Retinal pigment epithelial cell (primary cell): ENCODE data around the gene KRTAP12-1.

ENCODE experiments used
- DNase-seq: peaks from one replicate; pipeline ENCODE4 v3.0.0-alpha.2; 2010; ENCODE audit warnings: low read depth
- H3K4me3 ChIP-seq: 2 replicates; pipeline ENCODE4 v1.5.1; 2011; ENCODE audit warnings: mild to moderate bottlenecking, low read length, control low read depth, moderate library complexity
- CTCF ChIP-seq: conservative IDR thresholded peaks from 2 replicates; pipeline ENCODE4 v1.5.1; 2011; ENCODE audit warnings: low read depth, low read length, control low read depth, inconsistent platforms

The KRTAP12-1 gene

GRCh38 chr21:44706706-44707581 is 25.0 kb upstream of the KRTAP12-1 start:
- no peak for DNase-seq
- TF ChIP-seq CTCF: no peak

GRCh38 chr21:44706026-44706705 is 24.2 kb upstream of the KRTAP12-1 start:
- no peak for TF ChIP-seq CTCF
- H3K4me3 ChIP-seq: no peak overlapping the region
- no peak for DNase-seq

More at GRCh38 chr21:44706706-44707581, 25.0 kb upstream of the KRTAP12-1 start:
- H3K4me3 ChIP-seq: no peak overlapping the region

- H3K4me3 ChIP-seq: no peak overlapping the region
- TF ChIP-seq CTCF: no peak
- no peak for DNase-seq
These were observed 22.7 kb upstream of the KRTAP12-1 start for GRCh38 chr21:44704636-44705001.

GRCh38 chr21:44703731-44704635 is 22.0 kb upstream of the KRTAP12-1 start:
- no peak for DNase-seq
- no peak for TF ChIP-seq CTCF
- no peak overlapping the region for H3K4me3 ChIP-seq

- DNase-seq: no peak
- TF ChIP-seq CTCF: no peak
- no peak overlapping the region for H3K4me3 ChIP-seq
These were observed 21.2 kb upstream of the KRTAP12-1 start for GRCh38 chr21:44702973-44703730.
